ENCODE data around the gene TBC1D4. TPM values are rescaled to one million over a fixed set of nuclear protein-coding genes. Genes with fewer than 3 reads are reported as not detected.

The TBC1D4 gene
- total RNA-seq, 1 donor from 2014 or later: 1.5 TPM

DNA sequence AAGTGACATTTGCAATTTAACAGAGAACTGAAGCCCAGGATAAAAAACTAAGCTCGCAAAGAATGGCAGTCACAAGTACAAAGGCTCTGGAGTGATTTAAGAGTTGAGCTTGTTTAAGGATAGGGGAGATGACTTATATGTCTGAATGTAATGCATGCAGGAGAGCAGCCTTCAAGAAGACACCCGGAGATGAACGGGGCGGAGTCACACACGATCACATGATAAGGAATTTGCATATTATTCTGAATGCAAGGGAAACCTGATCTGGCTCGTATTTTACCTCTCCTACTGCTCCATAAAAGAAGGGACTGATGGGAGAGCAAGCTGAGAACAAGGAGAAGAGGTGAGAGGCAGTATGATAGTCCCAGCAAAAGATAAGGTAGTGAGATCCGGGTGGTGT is 12.9 kb downstream of the TBC1D4 start:
- no peak overlapping the region for H3K27ac Mint-ChIP-seq
- H3K4me1 Mint-ChIP-seq: no peaks in the 10 kb centered on the region
- intact Hi-C loops (cut with micrococcal nuclease): no loop called here
- no peaks in the 10 kb centered on the region for H3K9me3 Mint-ChIP-seq
- DNase-seq: no peak
- H3K27me3 Mint-ChIP-seq: peaks cover 3% of the 10 kb centered on the region
- no peak for ATAC-seq (ENCODE audit: low read depth)
- CTCF ChIA-PET: no interaction called here
- POLR2A ChIA-PET: interaction anchor here (0.5 kb wide), 1 partner anchor 14 kb away, joined by 5 read pairs; no protein-coding TSS in a partner anchor
- no peaks in the 10 kb centered on the region for H3K36me3 Mint-ChIP-seq (ENCODE audit: low read depth)
- H3K4me3 Mint-ChIP-seq: no peak overlapping the region
- TF ChIP-seq, protein P1, sequence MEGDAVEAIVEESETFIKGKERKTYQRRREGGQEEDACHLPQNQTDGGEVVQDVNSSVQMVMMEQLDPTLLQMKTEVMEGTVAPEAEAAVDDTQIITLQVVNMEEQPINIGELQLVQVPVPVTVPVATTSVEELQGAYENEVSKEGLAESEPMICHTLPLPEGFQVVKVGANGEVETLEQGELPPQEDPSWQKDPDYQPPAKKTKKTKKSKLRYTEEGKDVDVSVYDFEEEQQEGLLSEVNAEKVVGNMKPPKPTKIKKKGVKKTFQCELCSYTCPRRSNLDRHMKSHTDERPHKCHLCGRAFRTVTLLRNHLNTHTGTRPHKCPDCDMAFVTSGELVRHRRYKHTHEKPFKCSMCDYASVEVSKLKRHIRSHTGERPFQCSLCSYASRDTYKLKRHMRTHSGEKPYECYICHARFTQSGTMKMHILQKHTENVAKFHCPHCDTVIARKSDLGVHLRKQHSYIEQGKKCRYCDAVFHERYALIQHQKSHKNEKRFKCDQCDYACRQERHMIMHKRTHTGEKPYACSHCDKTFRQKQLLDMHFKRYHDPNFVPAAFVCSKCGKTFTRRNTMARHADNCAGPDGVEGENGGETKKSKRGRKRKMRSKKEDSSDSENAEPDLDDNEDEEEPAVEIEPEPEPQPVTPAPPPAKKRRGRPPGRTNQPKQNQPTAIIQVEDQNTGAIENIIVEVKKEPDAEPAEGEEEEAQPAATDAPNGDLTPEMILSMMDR (IDR thresholded peaks at IDR 0.05): no peak

DNA sequence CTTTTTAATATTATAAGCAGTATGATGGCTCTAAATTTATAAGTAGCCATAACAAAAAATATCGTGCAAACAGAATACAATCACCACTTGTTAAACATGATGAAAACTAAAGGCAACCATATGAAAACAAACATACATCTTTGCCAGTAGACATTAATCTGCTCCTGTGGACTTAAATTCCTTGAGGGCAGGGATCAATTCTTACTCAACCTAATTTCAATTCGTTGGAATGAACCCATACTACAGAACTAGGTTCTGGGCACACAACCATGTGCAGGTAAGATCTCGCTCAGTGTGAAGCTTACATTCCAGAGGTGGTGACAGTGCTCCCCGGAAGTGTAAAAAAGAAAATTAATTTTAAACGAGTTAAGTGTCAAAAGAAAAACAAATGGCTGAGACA is 13.4 kb downstream of the TBC1D4 start:
- Mint-ChIP-seq H3K27ac (no peak overlapping the region), H3K27me3 (peaks cover 3% of the 10 kb centered on the region), H3K4me1 (no peaks in the 10 kb centered on the region), H3K36me3 (ENCODE audit: low read depth) (no peaks in the 10 kb centered on the region), H3K9me3 (no peaks in the 10 kb centered on the region), H3K4me3 (no peak overlapping the region)
- DNase-seq: no peak
- TF ChIP-seq, protein P1 (IDR thresholded peaks at IDR 0.05): no peak
- no peak for ATAC-seq (ENCODE audit: low read depth)
- ChIA-PET POLR2A (interaction anchor here (0.5 kb wide), 1 partner anchor 13 kb away, joined by 5 read pairs; no protein-coding TSS in a partner anchor), CTCF (no interaction called here)
- intact Hi-C loops (cut with micrococcal nuclease): no loop called here

DNA sequence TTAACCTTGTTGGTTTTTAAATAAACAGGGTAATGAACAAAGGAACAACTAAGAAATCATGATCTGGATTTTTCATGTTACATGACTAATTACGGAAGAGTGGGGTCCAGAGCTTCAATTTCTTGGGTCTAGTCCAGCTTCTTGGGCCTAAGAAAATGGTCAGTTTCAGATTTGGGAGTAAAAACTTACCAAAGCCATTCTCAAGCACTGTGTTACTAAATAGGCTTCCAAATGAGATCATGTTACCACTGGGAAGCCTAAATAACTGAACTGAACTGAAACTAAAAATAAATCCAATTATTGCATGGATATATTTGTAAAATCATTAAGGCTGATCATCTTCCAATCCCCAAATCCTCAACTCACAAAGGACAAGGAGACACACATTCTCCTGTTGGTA is 13.9 kb downstream of the TBC1D4 start:
- intact Hi-C loops (cut with micrococcal nuclease): no loop called here
- no peak for DNase-seq

DNA sequence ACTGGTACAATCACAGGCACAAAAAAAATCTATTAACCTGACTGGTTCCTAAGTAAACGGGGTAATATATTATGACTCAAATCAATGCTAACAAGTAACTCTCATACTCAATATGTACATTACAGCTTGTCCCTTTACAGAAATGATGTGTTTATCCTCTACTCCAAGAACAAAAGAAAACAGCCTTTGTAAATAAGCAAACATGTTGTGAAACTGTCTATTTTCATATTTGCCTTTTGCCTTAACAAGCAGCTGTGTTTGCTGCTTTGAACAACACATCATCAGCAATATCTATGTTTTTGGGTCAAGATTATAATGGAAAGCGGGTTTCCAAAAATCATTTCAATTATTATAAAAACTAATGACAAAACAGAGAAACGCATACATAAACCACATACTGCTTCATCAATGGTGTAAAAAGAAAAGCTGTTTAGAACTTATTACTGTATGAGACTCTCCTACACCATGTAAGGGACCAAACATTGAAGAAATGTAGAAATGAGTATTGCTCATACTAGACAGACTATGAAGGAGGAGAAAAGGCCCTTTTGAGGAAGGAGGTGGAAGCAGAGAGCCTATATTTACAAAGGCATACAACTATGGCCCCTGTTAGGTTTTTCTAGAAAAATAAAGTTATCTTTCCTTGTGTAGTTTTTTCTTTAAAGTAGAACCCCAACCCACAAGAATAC is 14.8 kb downstream of the TBC1D4 start:
- Mint-ChIP-seq H3K4me1 (no peaks in the 10 kb centered on the region), H3K27ac (no peak overlapping the region), H3K4me3 (no peak overlapping the region), H3K27me3 (peaks cover 3% of the 10 kb centered on the region), H3K36me3 (ENCODE audit: low read depth) (no peaks in the 10 kb centered on the region), H3K9me3 (no peaks in the 10 kb centered on the region)
- intact Hi-C loops (cut with micrococcal nuclease): no loop called here
- ATAC-seq (ENCODE audit: low read depth): no peak
- ChIA-PET CTCF (interaction anchor here (0.7 kb wide), 1 partner anchor 36 kb away, joined by 3 read pairs; no protein-coding TSS in a partner anchor), POLR2A (no interaction called here)
- TF ChIP-seq, protein P1 (IDR thresholded peaks at IDR 0.05): no peak
- no peak for DNase-seq

More for the DNA sequence above, 13.9 kb downstream of the TBC1D4 start:
- Mint-ChIP-seq H3K27me3 (peaks cover 3% of the 10 kb centered on the region), H3K36me3 (ENCODE audit: low read depth) (no peaks in the 10 kb centered on the region), H3K4me3 (no peak overlapping the region), H3K9me3 (no peaks in the 10 kb centered on the region), H3K4me1 (no peaks in the 10 kb centered on the region), H3K27ac (no peak overlapping the region)
- TF ChIP-seq, protein P1 (IDR thresholded peaks at IDR 0.05): no peak
- CTCF ChIA-PET: no interaction called here
- no peak for ATAC-seq (ENCODE audit: low read depth)
- POLR2A ChIA-PET: no interaction called here

- Mint-ChIP-seq H3K36me3 (ENCODE audit: low read depth) (no peaks in the 10 kb centered on the region), H3K27ac (no peak overlapping the region), H3K27me3 (peaks cover 3% of the 10 kb centered on the region), H3K4me1 (no peaks in the 10 kb centered on the region), H3K4me3 (no peak overlapping the region), H3K9me3 (no peaks in the 10 kb centered on the region)
- ATAC-seq (ENCODE audit: low read depth) (no peak), DNase-seq (no peak)
- intact Hi-C loops (cut with micrococcal nuclease): no loop called here
- POLR2A ChIA-PET: no interaction called here
- CTCF ChIA-PET: no interaction called here
- TF ChIP-seq, protein P1 (IDR thresholded peaks at IDR 0.05): no peak
Observed at GRCh38 chr13:75465236-75465635, 16.7 kb downstream of the TBC1D4 start.

Measured in activated B cell treated with CpG ODN at 0.5 μM for 24 hours (primary cell).